Astrocyte of the cerebellum (primary cell): ENCODE data around the gene RBM38.

Experiments used
- DNase-seq: peaks from one replicate; pipeline ENCODE4 v3.0.0-alpha.2; 2011; ENCODE audit warnings: low read depth
- H3K4me3 ChIP-seq: 2 replicates; pipeline ENCODE4 v1.5.1; 2011; ENCODE audit warnings: mild to moderate bottlenecking, low read depth, low read length, moderate library complexity
- CTCF ChIP-seq: IDR thresholded peaks from 2 replicates; pipeline ENCODE4 v1.5.1; 2012; ENCODE audit warnings: low read length, low read depth, moderate library complexity, mild to moderate bottlenecking; ENCODE audit errors: missing control alignments
- in situ Hi-C: cut with HindIII; loops from 2 replicates; pipeline ENCODE4 v1.10.0; 2017; ENCODE audit warnings: low sequenced_read_pairs

Gene RBM38

GRCh38 chr20:57458400-57459160, 67.4 kb downstream of the RBM38 start:
- no peak for TF ChIP-seq CTCF
- DNase-seq = no peak

More at GRCh38 chr20:57458400-57459160, 67.4 kb downstream of the RBM38 start:
- in situ Hi-C loops = no loop called here
- no peak overlapping the region for H3K4me3 ChIP-seq
